GM21576 (cell line): ENCODE data around the gene AGBL1.

Source experiments
- ATAC-seq: cut with Tn5 transposase; IDR thresholded peaks from one replicate; pipeline ENCODE4 v1.9.1; 2021; ENCODE audit warnings: mild to moderate bottlenecking, moderate library complexity; ENCODE audit not compliant: unreplicated experiment

Gene AGBL1

DNA sequence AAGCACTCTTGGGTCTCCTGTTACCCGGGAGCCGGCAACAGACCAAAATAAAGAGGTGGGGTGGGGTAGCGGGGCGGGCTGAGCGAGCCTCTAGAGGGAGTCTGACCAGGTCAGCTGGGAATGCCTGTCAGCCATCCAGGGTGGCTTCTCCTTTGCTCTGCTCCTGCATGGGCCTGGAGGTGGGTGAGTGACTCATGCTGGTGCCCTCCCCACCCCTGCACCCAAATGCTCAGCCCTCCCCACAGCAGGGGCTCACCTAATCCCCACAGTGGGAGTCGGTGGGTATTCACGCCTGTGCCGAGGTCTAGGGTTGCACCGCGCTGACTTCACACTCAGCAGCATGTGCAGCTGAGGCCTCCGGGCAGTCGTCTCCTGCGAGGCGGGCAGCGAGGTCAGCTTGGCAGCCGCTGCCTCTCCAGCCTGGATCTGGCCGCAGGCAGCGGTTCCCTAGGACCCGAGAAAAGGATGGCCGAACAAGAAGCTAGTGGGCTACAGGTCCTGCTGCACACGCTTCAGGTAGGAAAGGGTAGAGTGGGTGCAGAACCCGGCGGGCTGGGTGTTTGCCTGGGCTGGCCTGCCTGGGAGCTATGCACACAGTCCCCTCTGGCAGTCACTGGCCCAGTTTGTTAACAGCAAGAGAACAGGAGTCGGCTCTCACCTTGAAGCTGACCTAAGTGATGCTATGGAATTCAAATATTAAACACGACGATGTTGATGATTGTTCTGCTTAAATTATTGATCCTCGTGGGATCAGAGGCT, at the start of gene AGBL1:
AGBL1 (plus strand) TSS at position 364 of the 759 bp plus-strand sequence.
- ATAC-seq = no peak

DNA sequence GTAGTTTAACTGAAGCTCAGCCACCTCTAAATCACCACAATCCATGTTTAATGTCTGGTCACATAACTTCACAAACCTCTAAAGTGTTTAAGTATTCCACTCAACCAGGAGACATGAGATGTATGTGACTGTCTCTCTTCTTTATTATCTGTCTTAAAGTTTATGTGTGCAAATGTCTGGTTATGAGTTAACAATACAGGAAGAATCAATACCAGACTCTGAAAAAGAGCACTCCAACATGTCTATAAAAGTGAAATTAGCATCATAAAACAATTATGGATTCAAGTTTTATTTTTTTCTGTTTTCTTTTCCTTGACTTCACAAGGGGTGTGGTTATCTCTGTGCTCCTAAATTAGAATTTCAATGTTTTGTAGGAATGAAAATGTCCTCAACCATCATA, 44.8 kb upstream of the AGBL1 start:
- ATAC-seq = no peak

DNA sequence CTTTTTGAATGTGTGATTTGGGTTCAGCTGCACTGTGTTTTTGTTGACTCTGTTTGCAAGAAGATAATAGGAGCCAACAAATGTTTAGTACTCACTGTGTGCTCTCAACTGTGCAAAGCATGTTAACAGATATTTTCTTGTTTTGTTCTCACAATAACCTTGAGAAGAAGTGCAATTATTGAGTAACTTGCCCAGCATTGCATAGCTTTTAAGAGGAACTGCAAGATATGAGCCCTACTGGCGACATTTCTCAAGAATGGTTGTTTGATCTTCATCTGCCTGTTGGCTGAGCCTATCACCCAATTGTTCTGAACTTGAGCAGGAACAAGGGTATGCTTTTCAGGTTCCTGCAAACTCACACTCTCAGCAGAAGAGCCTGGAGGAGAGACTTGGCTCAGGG, 43.4 kb upstream of the AGBL1 start:
- ATAC-seq = no peak

DNA sequence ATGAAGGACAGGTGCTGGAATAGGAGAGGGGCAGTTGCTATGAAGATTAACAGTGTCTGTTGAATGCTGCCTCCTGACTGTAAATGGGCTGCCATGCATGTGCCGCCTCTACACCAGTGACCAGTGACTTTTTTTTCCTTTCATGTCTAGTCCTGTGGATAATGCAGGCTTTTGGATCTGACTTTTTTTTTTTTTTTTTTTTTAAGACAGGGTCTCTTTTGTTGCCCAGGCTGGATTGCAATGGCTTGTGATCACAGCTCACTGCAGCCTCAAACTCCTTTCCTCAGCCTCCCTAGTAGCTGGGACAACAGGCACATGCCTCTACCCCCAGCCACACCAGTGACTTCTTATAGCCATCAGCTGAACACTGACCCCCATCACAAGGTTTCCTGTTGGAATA, 41.2 kb upstream of the AGBL1 start:
- ATAC-seq = no peak

DNA sequence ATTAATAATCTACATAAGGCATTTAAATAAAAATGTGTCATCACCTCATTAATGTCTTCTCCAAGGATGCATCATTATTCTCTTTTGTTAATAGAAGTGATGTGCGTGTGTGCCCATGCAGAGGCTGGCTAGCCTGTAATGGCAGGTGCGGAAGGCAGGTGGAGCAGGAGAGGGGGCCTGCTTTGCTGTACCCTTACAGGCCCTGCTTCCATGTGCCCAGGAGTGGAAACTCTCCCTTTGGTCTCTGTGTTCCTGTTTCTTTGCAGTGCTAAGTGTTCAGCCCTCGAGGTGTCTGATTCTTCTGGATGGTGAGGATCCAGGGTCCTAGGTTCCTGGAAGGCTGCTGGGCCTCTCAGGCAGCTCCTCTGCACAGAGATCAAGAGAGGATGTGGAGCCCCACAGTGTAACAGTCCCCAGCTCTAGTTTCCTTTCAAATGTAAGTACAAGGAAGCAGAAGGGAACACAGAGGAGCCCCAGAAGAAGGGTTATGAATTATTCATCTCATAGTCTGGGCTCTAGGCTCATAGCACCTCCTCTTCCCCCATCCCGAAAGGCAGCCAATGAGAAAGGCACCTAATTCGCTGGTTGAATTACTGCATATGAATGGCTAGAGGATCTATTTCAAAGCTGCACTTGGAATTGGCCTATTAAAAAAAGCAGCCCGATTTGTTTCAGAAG, 39.2 kb upstream of the AGBL1 start:
- ATAC-seq = no peak

DNA sequence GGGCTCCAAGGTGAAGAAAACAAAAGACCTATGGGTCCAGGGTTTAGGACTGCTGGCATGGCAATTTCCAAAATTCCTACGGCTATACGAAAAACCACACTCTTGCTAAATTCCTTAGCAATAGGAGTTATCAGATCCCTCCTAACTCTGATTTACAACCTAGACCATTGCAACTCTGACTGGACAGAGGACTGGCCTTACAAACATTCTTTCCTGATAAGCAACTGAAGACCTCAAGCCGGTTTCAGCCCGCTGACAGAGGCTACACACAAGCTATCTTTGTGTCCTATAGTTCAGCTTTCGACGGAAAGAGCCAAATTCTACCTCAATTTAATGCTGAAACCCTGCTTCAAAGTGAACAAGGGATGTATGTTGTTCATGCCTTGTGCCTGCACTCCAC, 38.3 kb upstream of the AGBL1 start:
- ATAC-seq = no peak

DNA sequence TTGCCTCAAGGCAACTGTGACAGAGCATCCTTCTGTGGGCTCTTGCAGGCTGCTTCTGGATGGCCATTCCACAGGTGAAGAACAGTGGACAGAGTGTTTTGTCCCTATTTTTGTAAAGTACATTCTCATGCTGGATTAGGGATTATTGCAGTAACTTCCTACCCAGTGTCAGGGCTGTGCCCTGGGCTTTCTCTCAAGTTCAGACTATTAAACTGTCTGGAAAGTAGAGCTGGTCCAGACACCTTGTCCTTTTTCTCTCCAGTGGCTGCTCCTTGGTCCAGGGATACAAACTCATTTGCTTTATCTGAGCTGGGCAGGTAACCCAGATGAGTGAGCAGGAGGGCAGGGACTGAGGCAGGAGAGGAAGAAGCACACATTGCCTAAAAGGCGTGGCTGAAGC, 37.4 kb upstream of the AGBL1 start:
- no peak for ATAC-seq

DNA sequence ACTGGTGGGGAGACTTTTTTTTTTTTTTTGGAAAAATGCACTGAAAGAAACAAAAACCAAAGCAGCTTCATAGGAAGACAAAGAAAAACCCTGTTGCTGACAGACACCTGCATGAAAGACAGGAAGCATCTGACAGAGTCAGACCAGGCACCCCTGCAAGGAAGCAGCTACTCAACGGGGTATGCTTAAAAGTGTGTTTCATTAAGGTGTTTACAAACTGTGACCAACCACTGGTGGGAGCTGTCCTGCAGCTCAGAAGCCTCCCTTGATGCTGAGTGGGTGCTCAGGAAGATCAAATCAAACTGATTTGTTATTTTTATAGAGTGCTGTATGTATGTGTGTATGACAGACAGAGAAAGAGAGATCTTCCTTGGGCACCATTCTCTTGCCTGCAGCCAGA, 34.7 kb upstream of the AGBL1 start:
- ATAC-seq = no peak

DNA sequence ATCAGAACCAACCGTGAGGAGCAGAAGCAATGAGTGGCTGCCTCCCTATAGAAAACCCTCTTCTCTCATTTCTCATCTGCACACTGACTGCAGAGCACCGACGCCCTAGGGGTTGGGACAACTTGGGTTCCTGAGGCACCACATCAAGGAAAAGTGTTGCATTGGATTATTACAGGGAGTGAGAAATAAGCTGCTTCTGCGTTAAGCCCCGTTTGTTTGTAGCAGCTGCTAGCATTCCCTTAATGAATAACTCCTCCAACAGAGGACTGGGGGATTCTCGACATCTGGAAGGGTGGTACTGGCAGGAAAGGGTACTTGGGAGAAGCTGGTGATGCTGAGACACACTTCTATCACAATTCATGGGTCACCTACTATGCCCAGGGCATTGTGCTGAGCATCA, 25.3 kb upstream of the AGBL1 start:
- ATAC-seq = no peak

DNA sequence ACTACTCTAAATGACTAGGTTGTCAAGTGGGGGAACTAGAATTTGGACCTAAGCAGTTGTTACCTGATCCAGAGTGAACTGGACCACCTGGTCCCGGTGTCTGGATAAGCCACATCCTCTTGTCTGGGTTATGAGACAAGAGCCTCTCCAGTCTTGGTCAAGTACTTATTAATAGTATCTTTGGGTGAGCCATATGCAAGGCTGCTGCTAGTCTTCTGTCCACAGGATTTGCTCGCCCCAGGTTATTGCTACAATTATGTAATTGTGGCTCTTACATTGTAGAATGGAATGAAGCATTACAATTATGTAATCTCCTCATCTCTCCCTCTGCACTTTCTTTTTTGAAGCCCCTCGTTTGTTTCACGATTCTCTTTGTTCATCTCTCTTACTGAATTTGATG, 24.0 kb upstream of the AGBL1 start:
- ATAC-seq = no peak

GRCh38 chr15:86059851-86060250, 19.8 kb upstream of the AGBL1 start:
- no peak for ATAC-seq

DNA sequence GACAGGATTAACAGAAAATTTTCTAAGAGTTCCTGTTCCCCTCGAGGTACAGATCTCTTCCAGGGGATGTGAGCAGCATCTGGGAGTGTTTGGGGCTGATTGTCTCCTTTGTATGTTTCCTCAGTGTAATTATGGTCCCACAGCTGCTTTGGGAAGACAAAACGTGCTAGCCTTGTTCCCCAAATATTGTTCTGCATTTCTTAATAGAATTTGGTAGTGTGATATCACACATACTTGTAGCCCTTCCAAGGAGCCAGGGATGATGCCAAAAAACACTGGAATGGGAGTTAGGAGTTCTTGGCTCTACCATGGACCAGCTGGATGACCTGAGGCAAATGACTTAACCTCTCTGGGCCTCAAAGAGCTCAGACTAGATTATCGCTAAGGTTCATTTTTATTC, 19.0 kb upstream of the AGBL1 start:
- no peak for ATAC-seq

DNA sequence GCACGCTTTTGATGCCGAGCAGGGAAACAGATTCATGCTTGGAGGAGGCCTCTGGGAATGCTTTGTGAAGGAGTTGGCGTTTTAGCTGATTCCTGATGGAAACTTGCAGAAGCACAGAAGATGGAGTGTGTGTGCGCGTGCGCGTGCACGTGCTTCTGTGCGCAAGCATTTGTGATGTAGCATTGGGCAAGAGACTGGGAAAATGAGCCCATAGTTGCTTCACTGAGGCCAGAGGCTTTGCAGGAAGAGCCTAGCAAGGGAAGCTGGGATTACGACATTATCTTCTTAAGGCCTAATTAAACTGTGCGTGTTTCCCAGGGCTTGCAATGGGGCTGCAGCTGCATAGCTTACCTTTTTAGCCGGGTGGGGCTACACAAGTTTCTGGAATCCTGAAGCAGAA, 18.1 kb upstream of the AGBL1 start:
- ATAC-seq = no peak

DNA sequence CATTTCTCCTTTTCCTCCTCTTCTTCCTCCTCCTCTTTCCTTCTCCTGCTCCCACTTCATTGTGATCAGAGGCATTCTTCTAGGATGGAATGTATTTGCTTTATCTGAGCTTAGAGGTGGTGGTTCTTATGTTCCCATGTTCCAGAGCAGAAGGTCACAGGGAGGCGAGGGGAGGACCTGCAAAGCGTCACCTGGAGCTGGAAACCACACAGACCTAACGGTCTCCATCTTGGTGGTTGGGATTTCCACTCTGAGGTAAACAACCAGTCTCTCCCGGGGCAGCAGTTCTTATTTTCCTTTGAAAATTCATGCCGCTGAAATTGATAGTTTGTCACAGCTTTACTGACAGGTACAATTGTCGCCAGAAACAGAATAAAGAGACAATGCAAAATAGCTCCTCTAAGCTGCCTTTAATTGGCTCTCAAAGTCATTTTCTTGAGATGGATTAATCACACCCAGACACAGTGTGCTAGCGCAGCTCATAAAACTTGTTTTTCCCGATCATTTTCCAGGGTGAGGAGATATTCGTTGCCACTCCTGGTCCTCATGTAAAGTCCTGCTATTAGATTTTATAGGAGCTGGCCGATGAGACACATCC, 16.9 kb upstream of the AGBL1 start:
- no peak for ATAC-seq

DNA sequence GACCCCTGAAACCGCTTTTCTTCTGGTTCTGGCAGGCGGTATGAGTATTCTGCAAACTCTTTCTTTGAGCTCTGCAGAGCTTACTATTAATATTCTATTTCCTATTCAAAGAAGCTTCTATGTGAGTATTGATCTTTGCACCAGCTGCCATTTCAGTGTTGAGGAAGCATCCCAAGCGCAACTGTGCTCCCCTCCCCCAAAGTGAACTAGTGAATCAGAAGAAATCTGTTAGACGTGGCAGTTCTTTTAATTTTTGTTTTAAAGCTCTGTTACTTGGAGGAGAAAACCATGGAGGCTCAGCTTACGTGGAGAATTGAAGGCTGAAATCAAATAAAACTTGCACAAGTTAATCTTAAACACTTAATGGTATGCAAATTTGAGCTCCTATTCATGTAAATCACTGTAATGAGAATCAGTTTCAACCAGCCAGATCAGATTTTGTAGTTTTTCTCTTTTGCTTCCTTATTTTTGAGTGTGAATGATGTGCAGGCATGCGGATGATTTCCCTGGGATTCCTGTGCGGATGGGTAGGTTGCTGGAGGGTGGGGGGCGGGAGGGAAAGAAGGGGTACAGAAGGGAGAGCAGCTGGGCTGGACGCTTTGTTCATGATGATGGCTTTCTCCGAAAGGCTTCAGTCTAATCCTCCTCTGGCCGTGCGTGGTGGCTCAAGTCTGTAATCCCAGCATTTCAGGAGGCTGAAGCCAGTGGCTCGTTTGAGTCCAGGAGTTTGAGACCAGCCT, 16.1 kb upstream of the AGBL1 start:
- ATAC-seq = no peak

- no peak for ATAC-seq
Observed at GRCh38 chr15:86064326-86064725, 15.3 kb upstream of the AGBL1 start.

GRCh38 chr15:86066174-86066834, 13.4 kb upstream of the AGBL1 start:
- no peak for ATAC-seq

DNA sequence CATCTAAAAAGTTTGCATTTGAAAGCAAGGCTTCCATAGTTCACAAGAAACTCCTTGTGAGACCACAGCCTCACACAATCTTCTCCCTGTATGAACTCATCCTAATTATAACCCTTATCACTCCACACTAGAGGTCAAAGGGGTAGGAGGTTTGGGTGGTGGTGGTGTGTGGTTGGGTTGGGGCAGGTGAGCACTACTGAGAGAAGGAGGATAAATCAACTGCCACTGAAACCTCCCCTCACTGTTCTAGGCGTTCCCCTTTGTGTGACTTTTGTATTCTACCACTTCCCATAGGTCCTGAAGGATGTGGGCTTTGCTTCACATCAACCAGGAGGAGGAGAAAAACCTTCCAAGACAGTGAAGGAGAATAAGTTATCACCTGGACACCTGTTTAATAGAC, 6.4 kb upstream of the AGBL1 start:
- ATAC-seq = no peak

GRCh38 chr15:86076468-86076867, 3.2 kb upstream of the AGBL1 start:
- ATAC-seq = no peak

GRCh38 chr15:86077070-86077469, 2.6 kb upstream of the AGBL1 start:
- no peak for ATAC-seq

DNA sequence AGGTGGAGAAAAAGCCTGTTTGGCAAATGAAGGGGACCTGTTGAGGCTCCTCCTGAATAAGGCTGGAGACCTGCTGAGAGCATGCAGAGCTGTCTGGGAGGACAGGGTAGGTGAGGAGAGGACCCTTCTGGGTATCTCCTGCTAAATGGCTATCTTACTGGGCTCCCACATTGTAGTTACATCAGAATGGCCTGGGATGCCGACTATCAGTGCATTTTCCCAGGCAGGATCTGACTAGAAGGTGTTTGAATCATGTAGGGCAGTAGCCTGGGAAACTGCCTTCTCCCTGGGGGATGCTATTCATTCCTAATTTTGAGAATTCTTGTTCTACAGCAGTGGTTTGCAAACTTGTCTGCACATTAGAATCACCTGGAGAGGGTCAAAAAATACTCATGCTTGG, 631 bp downstream of the AGBL1 start:
- ATAC-seq = no peak
